ENCODE results near the gene ERP44. TPM values are rescaled to one million over a fixed set of nuclear protein-coding genes. Genes with fewer than 3 reads are reported as not detected.
A peak's percentile ranks its signal among the peaks of the same experiment; 100 is the strongest.

Gene ERP44
- total and polyA plus RNA-seq, 2 donors (not counting 3 experiments of a cell fraction or from before 2014, with no cell fraction given) = 9.9 to 21.4 TPM

GRCh38 chr9:100099722-100100042 is 882 bp upstream of the ERP44 start:
- H4K20me1 ChIP-seq (replicated peaks; ENCODE audit: control insufficient read depth, extremely low read depth, insufficient read depth, low read length) = no peaks in the 10 kb centered on the region
- H3K36me3 ChIP-seq (ENCODE audit: control insufficient read depth in 2 of 2, extremely low read depth in 1 of 2, insufficient read depth in 2 of 2, low read length in 2 of 2) = peaks cover 0 to 4% of the 10 kb centered on the region in 2 experiments
- no peak for DNase-seq (ENCODE audit: low read depth, low spot score)
- TF ChIP-seq EZH2 (IDR thresholded peaks at IDR 0.05; ENCODE audit: borderline replicate concordance, low read depth, low read length, severe bottlenecking) = no peak
- no peak for TF ChIP-seq CTCF (IDR thresholded peaks at IDR 0.05; ENCODE audit: extremely low read depth in 1 of 2, insufficient read depth in 1 of 2, low read depth in 1 of 2, low read length in 2 of 2)
- TF ChIP-seq JUN (IDR thresholded peaks at IDR 0.05; ENCODE audit: borderline replicate concordance, insufficient read depth, insufficient read length, low read depth) = no peak
- no peak for TF ChIP-seq POLR2A (IDR thresholded peaks at IDR 0.05; ENCODE audit: low read depth, low read length)
- no peak for TF ChIP-seq POLR2AphosphoS5 (IDR thresholded peaks at IDR 0.05; ENCODE audit: insufficient read depth, low read depth, low read length)
- TF ChIP-seq MYC (IDR thresholded peaks at IDR 0.05; ENCODE audit: low read depth, low read length) = no peak
- no peak for TF ChIP-seq MAX (IDR thresholded peaks at IDR 0.05; ENCODE audit: insufficient read depth, insufficient read length)
- no peak for TF ChIP-seq GATA2 (IDR thresholded peaks at IDR 0.05; ENCODE audit: insufficient read depth, insufficient read length, low read depth, low read length)
- TF ChIP-seq FOS (IDR thresholded peaks at IDR 0.05; ENCODE audit: borderline replicate concordance, insufficient read depth, low read length) = no peak
- peaks cover 20% of the 10 kb centered on the region for H3K4me1 ChIP-seq (ENCODE audit: control insufficient read depth, extremely low read depth, insufficient read depth, low read length)
- peak overlapping the region; percentile 94 for H3K4me2 ChIP-seq (ENCODE audit: insufficient read depth, low read length)
- ChIA-PET CTCF (interaction anchor here (1.1 to 1.4 kb wide), 2 partner anchors 9 to 914 kb away, joined by 3 to 5 read pairs; no protein-coding TSS in a partner anchor), POLR2A (interaction anchor here (0.6 to 1.0 kb wide), 2 partner anchors 13 to 876 kb away, joined by 4 to 5 read pairs; no protein-coding TSS in a partner anchor)
- BruUV-seq (replicated peaks) = no TSS peak
- dilution Hi-C loops (cut with MboI; ENCODE audit: extremely low pct_ligation_motif_present, low sequenced_read_pairs) = no loop called here
- no peaks in the 10 kb centered on the region for H3K9me1 ChIP-seq (replicated peaks; ENCODE audit: control insufficient read depth, extremely low read depth, insufficient read depth, low read length)
- peak overlapping the region; percentile 92 for H2AFZ ChIP-seq (ENCODE audit: low read depth, low read length)
- FAIRE-seq = no peak
- intact Hi-C loops (cut with micrococcal nuclease) = loop anchor here (1.0 to 5.0 kb wide), 10 partner anchors 12 to 915 kb away; partner anchors contain the start of genes MSANTD3 and SEC61B
- no peaks in the 10 kb centered on the region for H3K27me3 ChIP-seq (ENCODE audit: control insufficient read depth in 2 of 2, insufficient read depth in 2 of 2, low read length in 2 of 2)
- H3K9me3 ChIP-seq (replicated peaks; ENCODE audit: control insufficient read depth, insufficient read depth, low read length) = no peaks in the 10 kb centered on the region
- peak overlapping the region; percentile 78 for H3K9ac ChIP-seq (replicated peaks; ENCODE audit: extremely low read depth, insufficient read depth, low read length)
- H3K4me3 ChIP-seq (replicated peaks in 1 of 3; ENCODE audit: insufficient read depth in 1 of 3, low read depth in 1 of 3, low read length in 3 of 3) = peak overlapping the region; percentile 63 to 85 (median 76)
- H3K79me2 ChIP-seq (ENCODE audit: control insufficient read depth, insufficient read depth, low read length) = peaks cover 32% of the 10 kb centered on the region
- H3K27ac ChIP-seq (ENCODE audit: insufficient read depth, low read depth, low read length) = peak overlapping the region; percentile 56

Data from endothelial cell of umbilical vein (primary cell).